HCT116 (cell line): ENCODE data around the gene LINC00632. TPM values are rescaled to one million over a fixed set of nuclear protein-coding genes. Genes with fewer than 3 reads are reported as not detected.

Source experiments
- ATAC-seq: fragments of 200-7000 bp; cut with Tn5 transposase; 2 replicates; pipeline ENCODE4 v1.9.1; 2020; ENCODE audit warnings: mild to moderate bottlenecking, moderate library complexity
- BruUV-seq: library from RNA; stranded (reverse); fragments of 400-500 nt; replicated peaks from 2 replicates; lab custom pipeline; 2021; lab: Mats Ljungman, UMichigan
- CTCF ChIA-PET: fragments of 300-600 bp; sonication (Branson Sonifier 250); formaldehyde crosslinking; loops from one replicate; lab custom pipeline; 2021; ENCODE audit warnings: antibody characterized with exemption; lab: Charles Lee
- POLR2A ChIA-PET: fragments of 300-600, 350-600 bp; sonication (Branson Sonifier 250); formaldehyde crosslinking; loops from one replicate; lab custom pipeline; 2021; ENCODE audit warnings: antibody characterized with exemption; lab: Charles Lee
- RAD21 ChIA-PET, 2 experiments: fragments of 300-600 bp; sonication (Branson Sonifier 250); formaldehyde crosslinking; loops; one replicate each; lab custom pipeline; 2023; ENCODE audit warnings: low total read pairs in 2 of 2; ENCODE audit not compliant: uncharacterized antibody in 2 of 2, unreplicated experiment in 2 of 2, low non-redundant PET in 1 of 2; lab: Charles Lee
- DNase-seq: peaks from one replicate; pipeline ENCODE4 v3.0.0-alpha.2; 2010; ENCODE audit warnings: low read depth, low spot score
- H2AFZ ChIP-seq: fragments of 200-600 bp; shearing (Covaris generic), sonication (generic); 2 replicates; pipeline ENCODE4 v1.6.1; 2017; ENCODE audit warnings: low read depth, mixed run types, mixed read lengths, antibody characterized with exemption, low read length; ENCODE audit not compliant: poor library complexity, severe bottlenecking
- H3K27ac ChIP-seq: 2 replicates; pipeline ENCODE4 v1.5.1; 2012; ENCODE audit warnings: low read depth, low read length
- H3K27me3 ChIP-seq: fragments of 200-600 bp; sonication (generic); 2 replicates; pipeline ENCODE4 v1.6.1; 2016; ENCODE audit warnings: mixed run types, low read length, mixed read lengths; ENCODE audit not compliant: insufficient read depth
- H3K36me3 ChIP-seq, 2 experiments: fragments of 200-500 bp in 1 of 2; fragments of 200-600 bp in 1 of 2; sonication (Bioruptor generic) in 1 of 2; sonication (generic) in 1 of 2; 2 replicates each; pipeline versions ENCODE4 v1.5.1 to v1.6.1; 2014 to 2016; ENCODE audit warnings: low read length in 2 of 2, inconsistent platforms in 1 of 2, mixed read lengths in 1 of 2, mixed run types in 1 of 2; ENCODE audit not compliant: insufficient read depth in 2 of 2, control insufficient read depth in 1 of 2
- H3K4me1 ChIP-seq, 2 experiments: fragments of 200-600 bp in 1 of 2; sonication (generic) in 1 of 2; 2 replicates each; pipeline versions ENCODE4 v1.5.1 to v1.6.1; 2012 to 2017; ENCODE audit warnings: low read length in 2 of 2, inconsistent platforms in 1 of 2, mild to moderate bottlenecking in 1 of 2, mixed read lengths in 1 of 2, mixed run types in 1 of 2, moderate library complexity in 1 of 2; ENCODE audit not compliant: insufficient read depth in 2 of 2, control insufficient read depth in 1 of 2
- H3K4me2 ChIP-seq: fragments of 200-600 bp; sonication (generic); 2 replicates; pipeline ENCODE4 v1.6.1; 2017; ENCODE audit warnings: mixed run types, low read length, mixed read lengths
- H3K4me3 ChIP-seq, 2 experiments: fragments of 200-600 bp in 1 of 2; sonication (generic) in 1 of 2; replicated peaks in 1 of 2; 2 replicates each; pipeline ENCODE4 v1.5.1; 2011 to 2016; ENCODE audit warnings: low read length in 2 of 2, control low read depth in 1 of 2, low read depth in 1 of 2, mild to moderate bottlenecking in 1 of 2, mixed read lengths in 1 of 2, mixed run types in 1 of 2
- H3K79me2 ChIP-seq: fragments of 200-600 bp; sonication (generic); 2 replicates; pipeline ENCODE4 v1.6.1; 2017; ENCODE audit warnings: mild to moderate bottlenecking, mixed run types, low read length, moderate library complexity, mixed read lengths; ENCODE audit not compliant: insufficient read depth
- H3K9ac ChIP-seq: fragments of 200-600 bp; sonication (generic); 2 replicates; pipeline ENCODE4 v1.6.1; 2016; ENCODE audit warnings: low read length, mixed read lengths
- H3K9me2 ChIP-seq: fragments of 200-600 bp; sonication (generic), shearing (Covaris generic); 2 replicates; pipeline ENCODE4 v1.6.1; 2017; ENCODE audit warnings: mixed run types, mild to moderate bottlenecking, moderate library complexity; ENCODE audit not compliant: insufficient read depth
- H3K9me3 ChIP-seq, 2 experiments: fragments of 200-500 bp in 1 of 2; fragments of 200-600 bp in 1 of 2; sonication (Bioruptor generic) in 1 of 2; sonication (generic) in 1 of 2; 2 replicates each; pipeline ENCODE4 v1.6.1; 2014 to 2017; ENCODE audit warnings: low read length in 2 of 2, mixed read lengths in 2 of 2, inconsistent platforms in 1 of 2, low read depth in 1 of 2, mild to moderate bottlenecking in 1 of 2, mixed run types in 1 of 2, moderate library complexity in 1 of 2; ENCODE audit not compliant: control insufficient read depth in 1 of 2, insufficient read depth in 1 of 2
- H4K20me1 ChIP-seq: fragments of 200-600 bp; sonication (generic), shearing (Covaris generic); 2 replicates; pipeline ENCODE4 v1.6.1; 2017; ENCODE audit warnings: mixed run types, mild to moderate bottlenecking, moderate library complexity; ENCODE audit not compliant: insufficient read depth
- CBX3 ChIP-seq: IDR thresholded peaks from 2 replicates; pipeline ENCODE4 v1.6.1; 2012; ENCODE audit warnings: low read depth
- CEBPB ChIP-seq: IDR thresholded peaks from 2 replicates; pipeline ENCODE4 v1.6.1; 2012; ENCODE audit warnings: low read depth
- CTCF ChIP-seq, 3 experiments: fragments of 200-600 bp in 1 of 3; sonication (generic) in 1 of 3; IDR thresholded peaks in 2 of 3; conservative IDR thresholded peaks in 1 of 3; 2 replicates each; pipeline ENCODE4 v1.5.1; 2012 to 2017; ENCODE audit warnings: low read depth in 2 of 3, low read length in 2 of 3, antibody characterized with exemption in 1 of 3, borderline replicate concordance in 1 of 3, control low read depth in 1 of 3, mild to moderate bottlenecking in 1 of 3, mixed read lengths in 1 of 3, mixed run types in 1 of 3, moderate library complexity in 1 of 3; ENCODE audit not compliant: insufficient read depth in 1 of 3
- EZH2phosphoT487 ChIP-seq: fragments of 200-600 bp; IDR thresholded peaks from 2 replicates; pipeline ENCODE4 v1.6.1; 2018; ENCODE audit warnings: antibody characterized with exemption, borderline replicate concordance
- FOSL1 ChIP-seq: IDR thresholded peaks from 2 replicates; pipeline ENCODE4 v1.6.1; 2012; ENCODE audit warnings: low read depth
- POLR2AphosphoS5 ChIP-seq: IDR thresholded peaks from 2 replicates; pipeline ENCODE4 v1.6.1; 2011; ENCODE audit warnings: mild to moderate bottlenecking, low read depth, low read length, moderate library complexity
- RAD21 ChIP-seq: IDR thresholded peaks from 2 replicates; pipeline ENCODE4 v1.6.1; 2012; ENCODE audit warnings: low read depth, mild to moderate bottlenecking
- SIN3A ChIP-seq: IDR thresholded peaks from 2 replicates; pipeline ENCODE4 v1.6.1; 2012; ENCODE audit warnings: low read depth
- SP1 ChIP-seq: IDR thresholded peaks from 2 replicates; pipeline ENCODE4 v1.6.1; 2012; ENCODE audit warnings: low read depth
- SRF ChIP-seq: IDR thresholded peaks from 2 replicates; pipeline ENCODE4 v1.6.1; 2012; ENCODE audit warnings: low read depth
- YY1 ChIP-seq: IDR thresholded peaks from 2 replicates; pipeline ENCODE4 v1.6.1; 2011; ENCODE audit warnings: low read length, low read depth, moderate library complexity, mild to moderate bottlenecking; ENCODE audit not compliant: insufficient replicate concordance; ENCODE audit errors: extremely low read depth
- ZFX ChIP-seq: fragments of 450-650 bp; IDR thresholded peaks from 2 replicates; pipeline ENCODE4 v1.6.1; 2017
- intact Hi-C: fragments of 100-400 bp; cut with micrococcal nuclease; formaldehyde crosslinking; loops from 2 replicates; pipeline ENCODE4 v1.10.0; 2022
- total RNA-seq: library from RNA; stranded (reverse); gene quantifications from one replicate; pipeline ENCODE4 v1.2.1, GENCODE V29; 2021; ENCODE audit not compliant: unreplicated experiment
- TF ChIP-seq, protein P1 (sequence below): IDR thresholded peaks from 2 replicates; pipeline ENCODE4 v1.6.1; 2012; ENCODE audit warnings: low read depth
- TF ChIP-seq, protein P2 (sequence below): IDR thresholded peaks from 2 replicates; pipeline ENCODE4 v1.6.1; 2012
- TF ChIP-seq, protein P3 (sequence below): IDR thresholded peaks from 2 replicates; pipeline ENCODE4 v1.6.1; 2011; ENCODE audit warnings: mild to moderate bottlenecking, low read length, moderate library complexity; ENCODE audit not compliant: insufficient replicate concordance; ENCODE audit errors: extremely low read depth

The LINC00632 gene
- total RNA-seq, 1 experiment from 2014 or later = 0.15 TPM

DNA sequence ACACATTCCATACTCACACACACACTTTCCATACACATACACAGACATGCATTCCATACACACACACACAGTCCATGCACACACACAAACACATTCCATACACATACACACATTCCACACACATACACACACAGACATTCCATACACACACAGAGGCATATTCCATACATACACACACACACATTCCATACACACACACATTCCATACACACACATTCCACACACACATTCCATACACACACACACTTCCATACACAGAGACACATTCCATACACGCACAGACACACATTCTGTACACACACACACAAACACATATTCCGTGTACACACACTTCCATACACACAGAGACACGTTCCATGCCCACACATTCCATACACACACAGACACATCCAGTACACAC is 14.8 kb downstream of the LINC00632 start:
- ChIA-PET RAD21 (no interaction called here), POLR2A (no interaction called here)
- no TSS peak for BruUV-seq

GRCh38 chrX:140724736-140725135 is 15.2 kb downstream of the LINC00632 start:
- Histone ChIP-seq H4K20me1 (no peaks in the 10 kb centered on the region), H3K27me3 (no peaks in the 10 kb centered on the region), H3K4me2 (no peak overlapping the region), H3K27ac (no peak overlapping the region), H2AFZ (no peak overlapping the region), H3K9me3 (no peaks in the 10 kb centered on the region), H3K4me3 (no peak overlapping the region), H3K9ac (no peak overlapping the region), H3K36me3 (no peaks in the 10 kb centered on the region), H3K9me2 (no peaks in the 10 kb centered on the region), H3K4me1 (no peaks in the 10 kb centered on the region), H3K79me2 (no peaks in the 10 kb centered on the region)
- ChIA-PET CTCF (no interaction called here), RAD21 (no interaction called here), POLR2A (no interaction called here)
- intact Hi-C loops = no loop called here
- BruUV-seq = no TSS peak
- ATAC-seq (no peak), DNase-seq (no peak)
- TF ChIP-seq POLR2AphosphoS5 (no peak), ZFX (no peak), CEBPB (no peak), FOSL1 (no peak), EZH2phosphoT487 (no peak), SRF (no peak), SP1 (no peak), CBX3 (no peak), SIN3A (no peak), CTCF (IDR thresholded peaks at IDR 0.05 in 2 of 3, conservative IDR thresholded peaks at IDR 0.05 in 1 of 3; ENCODE audit: borderline replicate concordance in 1 of 3, insufficient read depth in 1 of 3, low read depth in 2 of 3, low read length in 2 of 3) (no peak)
- TF ChIP-seq, protein P1, sequence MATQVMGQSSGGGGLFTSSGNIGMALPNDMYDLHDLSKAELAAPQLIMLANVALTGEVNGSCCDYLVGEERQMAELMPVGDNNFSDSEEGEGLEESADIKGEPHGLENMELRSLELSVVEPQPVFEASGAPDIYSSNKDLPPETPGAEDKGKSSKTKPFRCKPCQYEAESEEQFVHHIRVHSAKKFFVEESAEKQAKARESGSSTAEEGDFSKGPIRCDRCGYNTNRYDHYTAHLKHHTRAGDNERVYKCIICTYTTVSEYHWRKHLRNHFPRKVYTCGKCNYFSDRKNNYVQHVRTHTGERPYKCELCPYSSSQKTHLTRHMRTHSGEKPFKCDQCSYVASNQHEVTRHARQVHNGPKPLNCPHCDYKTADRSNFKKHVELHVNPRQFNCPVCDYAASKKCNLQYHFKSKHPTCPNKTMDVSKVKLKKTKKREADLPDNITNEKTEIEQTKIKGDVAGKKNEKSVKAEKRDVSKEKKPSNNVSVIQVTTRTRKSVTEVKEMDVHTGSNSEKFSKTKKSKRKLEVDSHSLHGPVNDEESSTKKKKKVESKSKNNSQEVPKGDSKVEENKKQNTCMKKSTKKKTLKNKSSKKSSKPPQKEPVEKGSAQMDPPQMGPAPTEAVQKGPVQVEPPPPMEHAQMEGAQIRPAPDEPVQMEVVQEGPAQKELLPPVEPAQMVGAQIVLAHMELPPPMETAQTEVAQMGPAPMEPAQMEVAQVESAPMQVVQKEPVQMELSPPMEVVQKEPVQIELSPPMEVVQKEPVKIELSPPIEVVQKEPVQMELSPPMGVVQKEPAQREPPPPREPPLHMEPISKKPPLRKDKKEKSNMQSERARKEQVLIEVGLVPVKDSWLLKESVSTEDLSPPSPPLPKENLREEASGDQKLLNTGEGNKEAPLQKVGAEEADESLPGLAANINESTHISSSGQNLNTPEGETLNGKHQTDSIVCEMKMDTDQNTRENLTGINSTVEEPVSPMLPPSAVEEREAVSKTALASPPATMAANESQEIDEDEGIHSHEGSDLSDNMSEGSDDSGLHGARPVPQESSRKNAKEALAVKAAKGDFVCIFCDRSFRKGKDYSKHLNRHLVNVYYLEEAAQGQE = no peak
- TF ChIP-seq, protein P2, sequence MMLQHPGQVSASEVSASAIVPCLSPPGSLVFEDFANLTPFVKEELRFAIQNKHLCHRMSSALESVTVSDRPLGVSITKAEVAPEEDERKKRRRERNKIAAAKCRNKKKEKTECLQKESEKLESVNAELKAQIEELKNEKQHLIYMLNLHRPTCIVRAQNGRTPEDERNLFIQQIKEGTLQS = no peak
- TF ChIP-seq, protein P3, sequence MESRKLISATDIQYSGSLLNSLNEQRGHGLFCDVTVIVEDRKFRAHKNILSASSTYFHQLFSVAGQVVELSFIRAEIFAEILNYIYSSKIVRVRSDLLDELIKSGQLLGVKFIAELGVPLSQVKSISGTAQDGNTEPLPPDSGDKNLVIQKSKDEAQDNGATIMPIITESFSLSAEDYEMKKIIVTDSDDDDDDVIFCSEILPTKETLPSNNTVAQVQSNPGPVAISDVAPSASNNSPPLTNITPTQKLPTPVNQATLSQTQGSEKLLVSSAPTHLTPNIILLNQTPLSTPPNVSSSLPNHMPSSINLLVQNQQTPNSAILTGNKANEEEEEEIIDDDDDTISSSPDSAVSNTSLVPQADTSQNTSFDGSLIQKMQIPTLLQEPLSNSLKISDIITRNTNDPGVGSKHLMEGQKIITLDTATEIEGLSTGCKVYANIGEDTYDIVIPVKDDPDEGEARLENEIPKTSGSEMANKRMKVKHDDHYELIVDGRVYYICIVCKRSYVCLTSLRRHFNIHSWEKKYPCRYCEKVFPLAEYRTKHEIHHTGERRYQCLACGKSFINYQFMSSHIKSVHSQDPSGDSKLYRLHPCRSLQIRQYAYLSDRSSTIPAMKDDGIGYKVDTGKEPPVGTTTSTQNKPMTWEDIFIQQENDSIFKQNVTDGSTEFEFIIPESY = no peak

More for the DNA sequence above, 14.8 kb downstream of the LINC00632 start:
- no peaks in the 10 kb centered on the region for H3K36me3 ChIP-seq
- ATAC-seq (no peak), DNase-seq (no peak)
- H3K9me2 ChIP-seq = no peaks in the 10 kb centered on the region
- H4K20me1 ChIP-seq = no peaks in the 10 kb centered on the region
- no peak overlapping the region for H3K4me3 ChIP-seq
- H3K4me1 ChIP-seq = no peaks in the 10 kb centered on the region
- no peaks in the 10 kb centered on the region for H3K79me2 ChIP-seq
- H3K9ac ChIP-seq = no peak overlapping the region
- CTCF ChIA-PET = no interaction called here
- TF ChIP-seq YY1 (no peak), RAD21 (no peak)
- no peak overlapping the region for H2AFZ ChIP-seq
- H3K4me2 ChIP-seq = no peak overlapping the region
- no peak overlapping the region for H3K27ac ChIP-seq
- H3K27me3 ChIP-seq = no peaks in the 10 kb centered on the region
- no peaks in the 10 kb centered on the region for H3K9me3 ChIP-seq
- intact Hi-C loops = no loop called here
